ENCODE measurements around the gene FHOD3. TPM values are rescaled to one million over a fixed set of nuclear protein-coding genes. Genes with fewer than 3 reads are reported as not detected.

The FHOD3 gene
- total and polyA plus RNA-seq, 2 donors (not counting 1 experiment from before 2014, with no cell fraction given) = not detected

- Histone ChIP-seq H4K20me1 (ENCODE audit: control insufficient read depth, insufficient read depth, low read length, poor library complexity, severe bottlenecking) (no peaks in the 10 kb centered on the region), H2AFZ (ENCODE audit: insufficient read depth, low read depth, low read length, poor library complexity, severe bottlenecking) (no peak overlapping the region), H3K79me2 (ENCODE audit: control insufficient read depth, insufficient read depth, low read length) (no peaks in the 10 kb centered on the region), H3K4me1 (ENCODE audit: control insufficient read depth in 2 of 2, insufficient read depth in 2 of 2, low read length in 2 of 2) (peaks cover 0 to 3% of the 10 kb centered on the region in 2 donors), H3K9ac (ENCODE audit: low read length) (no peak overlapping the region), H3K4me2 (replicated peaks; ENCODE audit: low read depth, low read length, poor library complexity, severe bottlenecking) (no peak overlapping the region), H3K36me3 (replicated peaks in 1 of 2; ENCODE audit: control extremely low read depth in 1 of 2, control insufficient read depth in 1 of 2, extremely low read depth in 1 of 2, insufficient read depth in 2 of 2, low read length in 1 of 2) (no peaks in the 10 kb centered on the region), H3K9me3 (ENCODE audit: control extremely low read depth in 1 of 3, control insufficient read depth in 2 of 3, insufficient read depth in 1 of 3, low read length in 2 of 3) (no peaks in the 10 kb centered on the region), H3K4me3 (ENCODE audit: control extremely low read depth in 1 of 5, extremely low read depth in 1 of 5, insufficient read depth in 1 of 5, low read depth in 2 of 5, low read length in 4 of 5) (no peak overlapping the region), H3K27ac (ENCODE audit: low read length in 2 of 2) (no peak overlapping the region), H3K27me3 (replicated peaks in 1 of 4; ENCODE audit: control extremely low read depth in 1 of 4, control insufficient read depth in 3 of 4, insufficient read depth in 4 of 4, low read length in 3 of 4) (peaks cover 0 to 53% (median 34%) of the 10 kb centered on the region in 4 experiments)
- Mint-ChIP-seq H3K4me3 (no peak overlapping the region), H3K9me3 (ENCODE audit: insufficient read depth) (no peaks in the 10 kb centered on the region), H3K4me1 (peaks cover 5% of the 10 kb centered on the region), H3K27ac (no peak overlapping the region), H3K27me3 (peaks cover 70% of the 10 kb centered on the region)
- TF ChIP-seq EZH2 (IDR thresholded peaks at IDR 0.05; ENCODE audit: borderline replicate concordance, insufficient read depth, low read depth, low read length, poor library complexity, severe bottlenecking) = no peak
- TF ChIP-seq, protein P1, sequence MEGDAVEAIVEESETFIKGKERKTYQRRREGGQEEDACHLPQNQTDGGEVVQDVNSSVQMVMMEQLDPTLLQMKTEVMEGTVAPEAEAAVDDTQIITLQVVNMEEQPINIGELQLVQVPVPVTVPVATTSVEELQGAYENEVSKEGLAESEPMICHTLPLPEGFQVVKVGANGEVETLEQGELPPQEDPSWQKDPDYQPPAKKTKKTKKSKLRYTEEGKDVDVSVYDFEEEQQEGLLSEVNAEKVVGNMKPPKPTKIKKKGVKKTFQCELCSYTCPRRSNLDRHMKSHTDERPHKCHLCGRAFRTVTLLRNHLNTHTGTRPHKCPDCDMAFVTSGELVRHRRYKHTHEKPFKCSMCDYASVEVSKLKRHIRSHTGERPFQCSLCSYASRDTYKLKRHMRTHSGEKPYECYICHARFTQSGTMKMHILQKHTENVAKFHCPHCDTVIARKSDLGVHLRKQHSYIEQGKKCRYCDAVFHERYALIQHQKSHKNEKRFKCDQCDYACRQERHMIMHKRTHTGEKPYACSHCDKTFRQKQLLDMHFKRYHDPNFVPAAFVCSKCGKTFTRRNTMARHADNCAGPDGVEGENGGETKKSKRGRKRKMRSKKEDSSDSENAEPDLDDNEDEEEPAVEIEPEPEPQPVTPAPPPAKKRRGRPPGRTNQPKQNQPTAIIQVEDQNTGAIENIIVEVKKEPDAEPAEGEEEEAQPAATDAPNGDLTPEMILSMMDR (IDR thresholded peaks at IDR 0.05) = no peak
- WGBS (ENCODE audit: insufficient coverage) = 100% methylated on average over 2 of the region's 2 CpGs
- ChIA-PET POLR2A (no interaction called here), CTCF (interaction anchor here (1.2 kb wide), 1 partner anchor 18 kb away, joined by 4 read pairs; no protein-coding TSS in a partner anchor)
- DNase-seq (no peak), ATAC-seq (ENCODE audit: low read depth) (no peak)
- intact Hi-C loops (cut with micrococcal nuclease) = no loop called here
These were observed 5.2 kb downstream of the FHOD3 start for GRCh38 chr18:36302676-36303075.

DNA sequence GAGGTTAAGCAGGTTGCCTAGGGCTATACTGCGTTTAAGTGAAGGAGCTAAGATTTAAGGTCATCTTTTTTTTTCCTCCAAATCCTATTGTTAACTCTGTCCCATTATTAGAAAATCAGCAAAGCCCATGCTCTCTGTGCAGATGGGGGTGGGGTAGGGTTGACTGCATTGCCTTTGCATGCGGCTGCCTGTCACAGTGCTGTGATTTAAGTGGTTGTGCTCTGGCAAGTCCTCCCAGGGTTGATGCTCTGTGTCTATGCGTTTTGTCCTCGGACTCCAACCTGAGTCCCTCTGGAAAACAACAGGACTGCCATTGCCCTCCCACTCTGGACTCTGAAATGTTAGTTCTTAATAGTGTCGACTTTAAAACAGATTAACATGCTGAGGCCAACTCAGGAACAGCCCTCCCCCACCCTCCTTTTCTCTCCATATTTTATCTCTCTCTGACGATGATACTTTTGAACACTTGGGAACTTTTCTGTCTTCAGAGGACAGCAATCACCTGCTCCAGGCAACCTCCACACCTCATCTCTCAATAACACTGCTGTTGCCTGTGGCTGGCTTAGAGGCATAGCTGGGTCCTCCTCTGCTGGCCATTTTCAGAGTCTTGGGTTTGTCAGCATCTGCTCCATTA is 5.8 kb downstream of the FHOD3 start:
- no peak overlapping the region for H3K27ac Mint-ChIP-seq
- H4K20me1 ChIP-seq (ENCODE audit: control insufficient read depth, insufficient read depth, low read length, poor library complexity, severe bottlenecking) = no peaks in the 10 kb centered on the region
- no peaks in the 10 kb centered on the region for H3K36me3 ChIP-seq (replicated peaks in 1 of 2; ENCODE audit: control extremely low read depth in 1 of 2, control insufficient read depth in 1 of 2, extremely low read depth in 1 of 2, insufficient read depth in 2 of 2, low read length in 1 of 2)
- H3K4me3 Mint-ChIP-seq = no peak overlapping the region
- CTCF ChIA-PET = no interaction called here
- TF ChIP-seq, protein P1 (IDR thresholded peaks at IDR 0.05) = no peak
- no peak for TF ChIP-seq EZH2 (IDR thresholded peaks at IDR 0.05; ENCODE audit: borderline replicate concordance, insufficient read depth, low read depth, low read length, poor library complexity, severe bottlenecking)
- H3K9me3 Mint-ChIP-seq (ENCODE audit: insufficient read depth) = no peaks in the 10 kb centered on the region
- H3K27me3 Mint-ChIP-seq = peaks cover 75% of the 10 kb centered on the region
- no peak for ATAC-seq (ENCODE audit: low read depth)
- H3K79me2 ChIP-seq (ENCODE audit: control insufficient read depth, insufficient read depth, low read length) = no peaks in the 10 kb centered on the region
- no peaks in the 10 kb centered on the region for H3K9me3 ChIP-seq (ENCODE audit: control extremely low read depth in 1 of 3, control insufficient read depth in 2 of 3, insufficient read depth in 1 of 3, low read length in 2 of 3)
- H3K4me1 ChIP-seq (ENCODE audit: control insufficient read depth in 2 of 2, insufficient read depth in 2 of 2, low read length in 2 of 2) = no peaks in the 10 kb centered on the region
- H3K4me1 Mint-ChIP-seq = peaks cover 5% of the 10 kb centered on the region
- no peak overlapping the region for H2AFZ ChIP-seq (ENCODE audit: insufficient read depth, low read depth, low read length, poor library complexity, severe bottlenecking)
- H3K27me3 ChIP-seq (replicated peaks in 1 of 4; ENCODE audit: control extremely low read depth in 1 of 4, control insufficient read depth in 3 of 4, insufficient read depth in 4 of 4, low read length in 3 of 4) = peaks cover 0 to 48% (median 34%) of the 10 kb centered on the region in 4 experiments
- WGBS (ENCODE audit: insufficient coverage) = 80% methylated on average over 4 of the region's 6 CpGs
- H3K27ac ChIP-seq (ENCODE audit: low read length in 2 of 2) = no peak overlapping the region
- H3K4me2 ChIP-seq (replicated peaks; ENCODE audit: low read depth, low read length, poor library complexity, severe bottlenecking) = no peak overlapping the region
- H3K4me3 ChIP-seq (ENCODE audit: control extremely low read depth in 1 of 5, extremely low read depth in 1 of 5, insufficient read depth in 1 of 5, low read depth in 2 of 5, low read length in 4 of 5) = no peak overlapping the region
- intact Hi-C loops (cut with micrococcal nuclease) = no loop called here
- no peak overlapping the region for H3K9ac ChIP-seq (ENCODE audit: low read length)
- POLR2A ChIA-PET = no interaction called here
- no peak for DNase-seq

Data from B cell (primary cell).